ENCODE measurements around the gene TBC1D8.
"Not testable (repeated sequence)": the region's sequence is repeated elsewhere in the genome, so short reads cannot be mapped to it uniquely, and the experiment has no call there.

The TBC1D8 gene

DNA sequence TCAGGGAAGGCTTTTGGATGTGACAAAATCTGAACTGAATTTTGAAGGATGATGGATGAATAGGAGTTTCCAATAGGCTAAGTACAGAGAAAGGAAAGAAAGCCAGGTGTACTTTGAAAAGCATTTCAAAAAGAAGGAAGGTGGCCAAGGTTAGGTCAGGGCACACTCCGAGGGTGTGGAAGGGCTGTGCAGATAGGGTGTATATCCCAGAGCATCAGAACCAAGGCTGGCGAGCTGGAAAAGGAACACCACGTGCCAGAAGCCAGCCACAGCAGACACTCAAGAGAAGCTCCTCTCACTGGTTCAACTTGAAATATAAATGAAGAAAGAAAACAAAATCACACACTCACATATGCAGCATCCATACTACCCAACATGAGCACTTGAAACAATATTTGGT, 98.1 kb downstream of the TBC1D8 start:
- H3K36me3 ChIP-seq (ENCODE audit: control insufficient read depth in 1 of 2, insufficient read depth in 2 of 2, low read length in 2 of 2) = peaks cover 19 to 37% of the 10 kb centered on the region in 2 donors

DNA sequence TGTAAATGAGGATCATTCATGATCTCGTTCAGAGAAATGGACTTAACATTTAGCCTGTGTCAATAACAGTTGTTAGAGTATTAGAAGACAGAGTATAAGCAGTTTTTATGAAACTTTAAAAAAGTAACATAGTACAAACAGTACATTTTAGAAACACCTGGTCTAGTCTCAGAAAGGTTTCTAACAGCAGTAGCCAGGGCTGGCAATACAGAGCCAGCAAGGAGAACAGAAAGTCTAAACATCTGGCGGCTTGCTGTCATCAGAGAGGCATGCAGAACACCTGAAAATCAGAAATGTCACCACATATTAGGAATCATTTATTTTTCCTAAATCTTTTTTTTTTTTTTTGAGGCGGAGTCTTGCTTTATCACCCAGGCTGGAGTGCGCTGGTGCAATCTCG, 99.0 kb downstream of the TBC1D8 start:
- Histone ChIP-seq H3K36me3 (ENCODE audit: control insufficient read depth in 1 of 2, insufficient read depth in 2 of 2, low read length in 2 of 2) (peaks cover 17 to 37% of the 10 kb centered on the region in 2 donors), H3K4me3 (ENCODE audit: low read depth in 1 of 2, low read length in 2 of 2) (no peak overlapping the region), H3K27me3 (ENCODE audit: low read depth, low read length) (no peaks in the 10 kb centered on the region)

More for the DNA sequence above, 98.1 kb downstream of the TBC1D8 start:
- Histone ChIP-seq H3K4me3 (ENCODE audit: low read depth in 1 of 2, low read length in 2 of 2) (no peak overlapping the region), H3K4me1 (ENCODE audit: control insufficient read depth in 1 of 2, insufficient read depth in 2 of 2, low read length in 2 of 2) (no peaks in the 10 kb centered on the region), H3K27me3 (ENCODE audit: low read depth, low read length) (no peaks in the 10 kb centered on the region), H3K9me3 (ENCODE audit: control insufficient read depth in 1 of 2, low read length in 2 of 2) (no peaks in the 10 kb centered on the region), H3K27ac (ENCODE audit: low read length) (no peak overlapping the region)

GRCh38 chr2:101050886-101051285, 100.3 kb downstream of the TBC1D8 start:
- not testable (repeated sequence) for H3K4me3 ChIP-seq (ENCODE audit: low read depth in 1 of 2, low read length in 2 of 2); H3K27ac ChIP-seq (ENCODE audit: low read length); H3K9me3 ChIP-seq (ENCODE audit: control insufficient read depth in 1 of 2, low read length in 2 of 2); H3K27me3 ChIP-seq (ENCODE audit: low read depth, low read length); H3K4me1 ChIP-seq (ENCODE audit: control insufficient read depth in 1 of 2, insufficient read depth in 2 of 2, low read length in 2 of 2)
- H3K36me3 ChIP-seq (ENCODE audit: control insufficient read depth in 1 of 2, insufficient read depth in 2 of 2, low read length in 2 of 2) = peaks cover 16 to 30% of the 10 kb centered on the region in 2 donors

More for the DNA sequence above, 99.0 kb downstream of the TBC1D8 start:
- H3K27ac ChIP-seq (ENCODE audit: low read length) = no peak overlapping the region
- no peaks in the 10 kb centered on the region for H3K4me1 ChIP-seq (ENCODE audit: control insufficient read depth in 1 of 2, insufficient read depth in 2 of 2, low read length in 2 of 2)
- H3K9me3 ChIP-seq (ENCODE audit: control insufficient read depth in 1 of 2, low read length in 2 of 2) = no peaks in the 10 kb centered on the region

- Histone ChIP-seq H3K4me3 (ENCODE audit: low read depth in 1 of 2, low read length in 2 of 2) (no peak overlapping the region), H3K4me1 (ENCODE audit: control insufficient read depth in 1 of 2, insufficient read depth in 2 of 2, low read length in 2 of 2) (no peaks in the 10 kb centered on the region), H3K9me3 (ENCODE audit: control insufficient read depth in 1 of 2, low read length in 2 of 2) (no peaks in the 10 kb centered on the region), H3K27ac (ENCODE audit: low read length) (no peak overlapping the region), H3K27me3 (ENCODE audit: low read depth, low read length) (no peaks in the 10 kb centered on the region), H3K36me3 (ENCODE audit: control insufficient read depth in 1 of 2, insufficient read depth in 2 of 2, low read length in 2 of 2) (peaks cover 13 to 23% of the 10 kb centered on the region in 2 donors)
These were observed 102.4 kb downstream of the TBC1D8 start for GRCh38 chr2:101048756-101049155.

GRCh38 chr2:101047774-101048173, 103.4 kb downstream of the TBC1D8 start:
- H3K27ac ChIP-seq (ENCODE audit: low read length) = no peak overlapping the region
- peaks cover 8 to 14% of the 10 kb centered on the region in 2 donors for H3K36me3 ChIP-seq (ENCODE audit: control insufficient read depth in 1 of 2, insufficient read depth in 2 of 2, low read length in 2 of 2)
- no peak overlapping the region for H3K4me3 ChIP-seq (ENCODE audit: low read depth in 1 of 2, low read length in 2 of 2)
- H3K4me1 ChIP-seq (ENCODE audit: control insufficient read depth in 1 of 2, insufficient read depth in 2 of 2, low read length in 2 of 2) = no peaks in the 10 kb centered on the region
- no peaks in the 10 kb centered on the region for H3K9me3 ChIP-seq (ENCODE audit: control insufficient read depth in 1 of 2, low read length in 2 of 2)
- H3K27me3 ChIP-seq (ENCODE audit: low read depth, low read length) = no peaks in the 10 kb centered on the region

DNA sequence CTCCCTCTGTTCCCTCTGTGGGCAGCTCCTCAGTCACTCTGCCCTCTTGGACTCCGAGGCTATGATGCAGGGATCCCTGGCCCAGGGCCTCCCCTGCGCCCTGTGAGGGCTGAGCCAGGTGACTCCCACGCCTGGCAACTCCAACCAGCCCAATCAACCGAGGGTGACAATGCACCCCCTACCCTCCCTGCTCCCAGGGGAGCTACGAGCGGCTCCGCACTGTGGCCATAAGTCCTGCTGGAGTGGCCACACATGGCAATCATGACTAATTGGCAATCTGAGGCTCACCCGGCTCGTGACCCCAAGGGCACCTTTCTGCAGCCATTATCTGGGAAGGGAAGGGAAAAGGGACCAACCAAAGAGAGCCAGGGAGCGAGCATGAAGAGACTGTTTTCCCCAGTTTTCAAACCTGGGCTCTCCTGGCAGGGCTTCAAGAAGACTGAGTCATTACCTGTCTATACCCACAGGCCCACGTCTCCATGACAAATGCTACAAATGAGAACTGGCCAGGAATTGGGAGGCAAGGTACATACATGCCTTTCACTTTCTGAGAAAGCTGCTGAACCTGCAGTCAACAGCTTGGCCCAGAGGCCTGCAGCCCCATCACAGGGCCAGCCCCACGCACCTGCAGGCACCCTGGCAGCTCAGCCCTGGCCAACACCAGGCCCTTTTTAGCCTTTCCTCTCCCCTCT, 104.0 kb downstream of the TBC1D8 start:
- Histone ChIP-seq H3K27me3 (ENCODE audit: low read depth, low read length) (no peaks in the 10 kb centered on the region), H3K4me3 (ENCODE audit: low read depth in 1 of 2, low read length in 2 of 2) (no peak overlapping the region), H3K4me1 (ENCODE audit: control insufficient read depth in 1 of 2, insufficient read depth in 2 of 2, low read length in 2 of 2) (no peaks in the 10 kb centered on the region), H3K36me3 (ENCODE audit: control insufficient read depth in 1 of 2, insufficient read depth in 2 of 2, low read length in 2 of 2) (peaks cover 8 to 12% of the 10 kb centered on the region in 2 donors), H3K27ac (ENCODE audit: low read length) (no peak overlapping the region), H3K9me3 (ENCODE audit: control insufficient read depth in 1 of 2, low read length in 2 of 2) (no peaks in the 10 kb centered on the region)

- Histone ChIP-seq H3K4me1 (ENCODE audit: control insufficient read depth in 1 of 2, insufficient read depth in 2 of 2, low read length in 2 of 2) (no peaks in the 10 kb centered on the region), H3K36me3 (ENCODE audit: control insufficient read depth in 1 of 2, insufficient read depth in 2 of 2, low read length in 2 of 2) (peaks cover 4 to 12% of the 10 kb centered on the region in 2 donors)
These were observed 105.9 kb downstream of the TBC1D8 start for GRCh38 chr2:101045330-101045729.

GRCh38 chr2:101041413-101041812, 109.8 kb downstream of the TBC1D8 start:
- no peak overlapping the region for H3K27ac ChIP-seq (ENCODE audit: low read length)

More at GRCh38 chr2:101045330-101045729, 105.9 kb downstream of the TBC1D8 start:
- Histone ChIP-seq H3K27ac (ENCODE audit: low read length) (no peak overlapping the region), H3K4me3 (ENCODE audit: low read depth in 1 of 2, low read length in 2 of 2) (no peak overlapping the region), H3K9me3 (ENCODE audit: control insufficient read depth in 1 of 2, low read length in 2 of 2) (no peaks in the 10 kb centered on the region), H3K27me3 (ENCODE audit: low read depth, low read length) (no peaks in the 10 kb centered on the region)

GRCh38 chr2:101040761-101041160, 110.4 kb downstream of the TBC1D8 start:
- no peak overlapping the region for H3K27ac ChIP-seq (ENCODE audit: low read length)

More at GRCh38 chr2:101041413-101041812, 109.8 kb downstream of the TBC1D8 start:
- Histone ChIP-seq H3K9me3 (ENCODE audit: control insufficient read depth in 1 of 2, low read length in 2 of 2) (no peaks in the 10 kb centered on the region), H3K4me1 (ENCODE audit: control insufficient read depth in 1 of 2, insufficient read depth in 2 of 2, low read length in 2 of 2) (no peaks in the 10 kb centered on the region), H3K4me3 (ENCODE audit: low read depth in 1 of 2, low read length in 2 of 2) (no peak overlapping the region), H3K27me3 (ENCODE audit: low read depth, low read length) (no peaks in the 10 kb centered on the region), H3K36me3 (ENCODE audit: control insufficient read depth in 1 of 2, insufficient read depth in 2 of 2, low read length in 2 of 2) (peaks cover 6 to 29% of the 10 kb centered on the region in 2 donors)

DNA sequence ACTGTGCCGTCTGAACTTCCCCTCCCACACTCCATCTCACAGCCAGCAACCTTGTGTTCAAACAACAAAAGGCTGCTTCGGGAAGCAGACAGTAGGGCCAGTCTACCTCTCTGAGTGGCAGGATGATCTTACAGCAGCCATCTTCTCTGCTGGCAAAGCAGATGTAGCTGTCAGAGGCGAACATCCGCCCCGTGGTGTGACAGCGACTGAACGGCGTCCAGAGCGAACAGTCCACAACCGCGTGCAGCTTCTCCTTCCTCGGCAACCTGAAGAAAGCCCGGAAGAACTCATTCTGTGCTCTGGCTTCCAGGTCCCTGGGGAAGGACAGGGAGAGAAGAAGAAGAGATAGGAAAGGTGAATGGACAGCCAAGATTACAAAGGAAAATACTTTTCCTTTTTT, 111.1 kb downstream of the TBC1D8 start:
- no peaks in the 10 kb centered on the region for H3K9me3 ChIP-seq (ENCODE audit: control insufficient read depth in 1 of 2, low read length in 2 of 2)

More at GRCh38 chr2:101040761-101041160, 110.4 kb downstream of the TBC1D8 start:
- H3K9me3 ChIP-seq (ENCODE audit: control insufficient read depth in 1 of 2, low read length in 2 of 2) = no peaks in the 10 kb centered on the region
- no peaks in the 10 kb centered on the region for H3K4me1 ChIP-seq (ENCODE audit: control insufficient read depth in 1 of 2, insufficient read depth in 2 of 2, low read length in 2 of 2)
- H3K27me3 ChIP-seq (ENCODE audit: low read depth, low read length) = no peaks in the 10 kb centered on the region
- H3K4me3 ChIP-seq (ENCODE audit: low read depth in 1 of 2, low read length in 2 of 2) = no peak overlapping the region
- peaks cover 6 to 33% of the 10 kb centered on the region in 2 donors for H3K36me3 ChIP-seq (ENCODE audit: control insufficient read depth in 1 of 2, insufficient read depth in 2 of 2, low read length in 2 of 2)

GRCh38 chr2:101038455-101039255, 112.5 kb downstream of the TBC1D8 start:
- H3K27me3 ChIP-seq (ENCODE audit: low read depth, low read length) = no peaks in the 10 kb centered on the region
- no peaks in the 10 kb centered on the region for H3K4me1 ChIP-seq (ENCODE audit: control insufficient read depth in 1 of 2, insufficient read depth in 2 of 2, low read length in 2 of 2)
- no peak overlapping the region for H3K4me3 ChIP-seq (ENCODE audit: low read depth in 1 of 2, low read length in 2 of 2)
- no peak overlapping the region for H3K27ac ChIP-seq (ENCODE audit: low read length)
- H3K9me3 ChIP-seq (ENCODE audit: control insufficient read depth in 1 of 2, low read length in 2 of 2) = no peaks in the 10 kb centered on the region
- peaks cover 13 to 47% of the 10 kb centered on the region in 2 donors for H3K36me3 ChIP-seq (ENCODE audit: control insufficient read depth in 1 of 2, insufficient read depth in 2 of 2, low read length in 2 of 2)

More for the DNA sequence above, 111.1 kb downstream of the TBC1D8 start:
- H3K27ac ChIP-seq (ENCODE audit: low read length) = no peak overlapping the region
- H3K4me1 ChIP-seq (ENCODE audit: control insufficient read depth in 1 of 2, insufficient read depth in 2 of 2, low read length in 2 of 2) = no peaks in the 10 kb centered on the region
- H3K36me3 ChIP-seq (ENCODE audit: control insufficient read depth in 1 of 2, insufficient read depth in 2 of 2, low read length in 2 of 2) = peaks cover 9 to 40% of the 10 kb centered on the region in 2 donors
- H3K4me3 ChIP-seq (ENCODE audit: low read depth in 1 of 2, low read length in 2 of 2) = no peak overlapping the region
- H3K27me3 ChIP-seq (ENCODE audit: low read depth, low read length) = no peaks in the 10 kb centered on the region
